Karpas-422 (cell line): Measurements from ENCODE around the gene TRIP10. TPM values are rescaled to one million over a fixed set of nuclear protein-coding genes. Genes with fewer than 3 reads are reported as not detected.
A peak's percentile ranks its signal among the peaks of the same experiment; 100 is the strongest.
"Not testable (repeated sequence)": the region's sequence is repeated elsewhere in the genome, so short reads cannot be mapped to it uniquely, and the experiment has no call there.

Experiments used
- DNase-seq: peaks from one replicate; pipeline ENCODE4 v3.0.0-alpha.2; 2015
- H2AFZ ChIP-seq: fragments of 200-600 bp; sonication (generic); 2 replicates; pipeline ENCODE4 v1.6.1; 2014; ENCODE audit warnings: antibody characterized with exemption, low read length, mixed read lengths
- H3K27ac ChIP-seq: fragments of 200-600 bp; sonication (generic); 2 replicates; pipeline ENCODE4 v1.5.1; 2014; ENCODE audit warnings: mild to moderate bottlenecking, low read length, moderate library complexity
- H3K27me3 ChIP-seq: fragments of 200-600 bp; sonication (generic); 2 replicates; pipeline ENCODE4 v1.6.1; 2014; ENCODE audit warnings: low read length, mixed read lengths
- H3K36me3 ChIP-seq: fragments of 200-600 bp; sonication (generic); 2 replicates; pipeline ENCODE4 v1.6.1; 2014; ENCODE audit warnings: low read length, mixed read lengths; ENCODE audit not compliant: insufficient read depth
- H3K4me1 ChIP-seq: fragments of 200-600 bp; sonication (generic); 2 replicates; pipeline ENCODE4 v1.6.1; 2014; ENCODE audit warnings: mild to moderate bottlenecking, low read length, mixed read lengths
- H3K4me2 ChIP-seq: fragments of 200-600 bp; sonication (generic); 2 replicates; pipeline ENCODE4 v1.6.1; 2014; ENCODE audit warnings: low read length, low read depth, mild to moderate bottlenecking; ENCODE audit not compliant: poor library complexity, severe bottlenecking
- H3K4me3 ChIP-seq: fragments of 200-600 bp; sonication (generic); 2 replicates; pipeline ENCODE4 v1.5.1; 2014; ENCODE audit warnings: mild to moderate bottlenecking, antibody characterized with exemption, low read length, mixed read lengths
- H3K79me2 ChIP-seq: fragments of 200-600 bp; sonication (generic); 2 replicates; pipeline ENCODE4 v1.6.1; 2014; ENCODE audit warnings: mild to moderate bottlenecking, low read length, mixed read lengths
- H3K9ac ChIP-seq: fragments of 200-600 bp; sonication (generic); 2 replicates; pipeline ENCODE4 v1.6.0; 2014; ENCODE audit warnings: low read length
- H3K9me2 ChIP-seq: fragments of 200-600 bp; sonication (generic), shearing (Covaris generic); replicated peaks from 2 replicates; pipeline ENCODE4 v1.6.0; 2014; ENCODE audit warnings: mild to moderate bottlenecking, low read length, moderate library complexity; ENCODE audit not compliant: insufficient read depth
- H3K9me3 ChIP-seq: fragments of 300-700, 200-600 bp; sonication (generic); 2 replicates; pipeline ENCODE4 v1.6.1; 2014; ENCODE audit warnings: low read length, mixed read lengths
- H4K20me1 ChIP-seq: fragments of 200-600 bp; sonication (generic); 2 replicates; pipeline ENCODE4 v1.6.1; 2014; ENCODE audit warnings: mild to moderate bottlenecking, antibody characterized with exemption, low read length, low read depth; ENCODE audit not compliant: insufficient read depth
- total RNA-seq: library from RNA; depleted of rRNA; stranded (reverse); fragments of >200 nt; shearing (Covaris generic); gene quantifications from 2 replicates; pipeline ENCODE4 v1.2.3, GENCODE V29; 2014; ENCODE audit warnings: low replicate concordance

Gene TRIP10
- total RNA-seq, 1 experiment from 2014 or later: 6.5 TPM

DNA sequence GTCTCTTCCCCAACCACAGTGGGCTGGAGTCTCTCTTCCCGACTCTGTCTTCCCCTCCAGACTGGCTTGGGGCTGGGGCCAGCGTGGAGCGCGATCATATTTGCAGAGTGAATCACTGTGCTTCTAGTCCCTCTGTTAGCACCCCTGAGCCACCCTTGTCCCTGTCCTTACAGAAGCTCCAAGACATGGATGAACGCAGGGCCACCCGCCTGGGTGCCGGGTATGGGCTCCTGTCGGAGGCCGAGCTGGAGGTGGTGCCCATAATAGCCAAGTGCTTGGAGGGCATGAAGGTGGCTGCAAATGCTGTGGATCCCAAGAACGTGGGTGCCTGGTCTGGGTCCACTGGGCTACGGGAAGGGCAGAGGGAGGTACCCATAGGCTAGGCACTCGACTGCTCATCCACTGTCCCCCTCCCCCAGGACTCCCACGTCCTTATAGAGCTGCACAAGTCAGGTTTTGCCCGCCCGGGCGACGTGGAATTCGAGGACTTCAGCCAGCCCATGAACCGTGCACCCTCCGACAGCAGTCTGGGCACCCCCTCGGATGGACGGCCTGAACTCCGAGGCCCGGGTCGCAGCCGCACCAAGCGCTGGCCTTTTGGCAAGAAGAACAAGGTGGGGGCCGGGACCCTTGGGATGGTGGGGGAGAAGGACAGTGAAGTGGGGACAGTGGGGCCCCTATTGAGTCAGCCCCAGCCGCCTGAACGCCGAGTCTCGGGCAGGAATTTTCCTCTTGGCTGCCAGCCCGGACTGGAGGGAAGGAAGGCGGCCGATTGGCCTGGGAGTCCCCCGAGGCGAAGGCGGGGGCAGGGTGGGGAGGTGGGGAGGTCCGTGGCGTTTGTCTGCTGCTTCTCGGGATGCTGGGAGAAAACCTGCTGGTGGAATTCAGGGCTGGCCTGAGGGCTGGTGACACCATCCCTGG is 5.2 kb downstream of the TRIP10 start:
- no peak for DNase-seq
- Histone ChIP-seq H3K9ac (no peak overlapping the region), H3K79me2 (no peaks in the 10 kb centered on the region), H3K9me2 (no peaks in the 10 kb centered on the region), H3K4me1 (peaks cover 19% of the 10 kb centered on the region), H2AFZ (no peak overlapping the region), H3K4me3 (no peak overlapping the region), H3K9me3 (no peaks in the 10 kb centered on the region), H3K27me3 (no peaks in the 10 kb centered on the region), H3K4me2 (no peak overlapping the region), H4K20me1 (no peaks in the 10 kb centered on the region), H3K27ac (no peak overlapping the region), H3K36me3 (no peaks in the 10 kb centered on the region)

- Histone ChIP-seq H3K27ac (no peak overlapping the region), H3K79me2 (no peaks in the 10 kb centered on the region), H4K20me1 (no peaks in the 10 kb centered on the region), H3K9me2 (no peaks in the 10 kb centered on the region), H3K36me3 (no peaks in the 10 kb centered on the region), H3K4me1 (peaks cover 6% of the 10 kb centered on the region), H3K9me3 (no peaks in the 10 kb centered on the region), H3K4me2 (no peak overlapping the region), H3K27me3 (no peaks in the 10 kb centered on the region), H3K4me3 (no peak overlapping the region), H2AFZ (no peak overlapping the region), H3K9ac (no peak overlapping the region)
- no peak for DNase-seq
Measured at GRCh38 chr19:6745965-6746364, 6.5 kb downstream of the TRIP10 start.

GRCh38 chr19:6748543-6748942 is 9.1 kb downstream of the TRIP10 start:
- not testable (repeated sequence) for DNase-seq, H3K9me3 ChIP-seq, H3K79me2 ChIP-seq, H3K4me1 ChIP-seq, H3K4me2 ChIP-seq, H4K20me1 ChIP-seq, H3K9ac ChIP-seq, H3K27ac ChIP-seq, H3K27me3 ChIP-seq, H3K9me2 ChIP-seq, H2AFZ ChIP-seq, H3K36me3 ChIP-seq, H3K4me3 ChIP-seq

DNA sequence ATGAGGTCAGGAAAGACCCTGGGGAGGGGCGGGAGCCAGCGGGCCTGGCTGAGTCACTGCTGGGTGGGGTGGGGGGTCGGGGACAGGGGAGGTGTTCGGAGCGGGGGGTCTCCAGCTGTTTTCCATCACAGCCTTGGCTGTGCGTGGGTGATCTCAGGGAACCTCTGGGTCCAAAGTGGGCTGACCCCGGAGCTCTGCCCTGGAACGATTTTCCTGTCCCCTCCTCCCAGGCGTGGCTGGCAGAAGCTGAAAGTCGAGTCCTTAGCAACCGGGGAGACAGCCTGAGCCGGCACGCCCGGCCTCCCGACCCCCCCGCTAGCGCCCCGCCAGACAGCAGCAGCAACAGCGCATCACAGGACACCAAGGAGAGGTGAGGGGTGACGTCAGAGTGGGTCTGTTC is 10.6 kb downstream of the TRIP10 start:
- H3K9me3 ChIP-seq: no peaks in the 10 kb centered on the region
- H3K4me2 ChIP-seq: no peak overlapping the region
- H2AFZ ChIP-seq: no peak overlapping the region
- no peaks in the 10 kb centered on the region for H3K36me3 ChIP-seq
- no peak overlapping the region for H3K4me3 ChIP-seq
- no peaks in the 10 kb centered on the region for H3K27me3 ChIP-seq
- H4K20me1 ChIP-seq: no peaks in the 10 kb centered on the region
- peaks cover 6% of the 10 kb centered on the region for H3K4me1 ChIP-seq
- H3K9ac ChIP-seq: no peak overlapping the region
- H3K9me2 ChIP-seq: no peaks in the 10 kb centered on the region
- no peak overlapping the region for H3K27ac ChIP-seq
- no peak for DNase-seq
- no peaks in the 10 kb centered on the region for H3K79me2 ChIP-seq

DNA sequence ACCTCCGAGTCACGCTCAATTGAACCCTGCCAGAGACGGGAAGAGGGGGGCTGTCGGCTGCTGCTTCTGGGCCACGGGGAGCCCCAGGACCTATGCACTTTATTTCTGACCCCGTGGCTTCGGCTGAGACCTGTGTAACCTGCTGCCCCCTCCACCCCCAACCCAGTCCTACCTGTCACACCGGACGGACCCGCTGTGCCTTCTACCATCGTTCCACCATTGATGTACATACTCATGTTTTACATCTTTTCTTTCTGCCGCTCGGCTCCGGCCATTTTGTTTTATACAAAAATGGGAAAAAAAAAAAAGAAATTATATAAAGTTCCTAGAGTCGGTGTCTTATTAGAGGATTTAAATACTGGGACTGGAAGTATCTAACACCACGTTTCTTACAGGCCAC is 11.7 kb downstream of the TRIP10 start:
- Histone ChIP-seq H3K4me3 (no peak overlapping the region), H3K27ac (no peak overlapping the region), H3K27me3 (no peaks in the 10 kb centered on the region), H3K9me3 (no peaks in the 10 kb centered on the region), H4K20me1 (no peaks in the 10 kb centered on the region), H3K79me2 (no peaks in the 10 kb centered on the region), H3K4me1 (peaks cover 6% of the 10 kb centered on the region), H3K9me2 (no peaks in the 10 kb centered on the region), H3K4me2 (no peak overlapping the region), H2AFZ (no peak overlapping the region), H3K36me3 (no peaks in the 10 kb centered on the region), H3K9ac (no peak overlapping the region)
- DNase-seq: no peak

GRCh38 chr19:6752256-6753177 is 13.0 kb downstream of the TRIP10 start:
- no peaks in the 10 kb centered on the region for H3K27me3 ChIP-seq
- H4K20me1 ChIP-seq: no peaks in the 10 kb centered on the region
- H3K79me2 ChIP-seq: no peaks in the 10 kb centered on the region
- H3K4me3 ChIP-seq: peak overlapping the region; percentile 50; the same call in 1 of the 2 replicates
- no peaks in the 10 kb centered on the region for H3K36me3 ChIP-seq
- H3K4me2 ChIP-seq: peak overlapping the region; percentile 68
- 0 out of 2 replicates have a peak overlapping the region, but pooled peaks have one; percentile 17 for H3K27ac ChIP-seq
- H2AFZ ChIP-seq: peak overlapping the region; percentile 61; the same call in 1 of the 2 replicates
- H3K9ac ChIP-seq: peak overlapping the region; percentile 56
- no peaks in the 10 kb centered on the region for H3K9me3 ChIP-seq
- no peak for DNase-seq
- H3K9me2 ChIP-seq: no peaks in the 10 kb centered on the region
- peaks cover 6% of the 10 kb centered on the region for H3K4me1 ChIP-seq

DNA sequence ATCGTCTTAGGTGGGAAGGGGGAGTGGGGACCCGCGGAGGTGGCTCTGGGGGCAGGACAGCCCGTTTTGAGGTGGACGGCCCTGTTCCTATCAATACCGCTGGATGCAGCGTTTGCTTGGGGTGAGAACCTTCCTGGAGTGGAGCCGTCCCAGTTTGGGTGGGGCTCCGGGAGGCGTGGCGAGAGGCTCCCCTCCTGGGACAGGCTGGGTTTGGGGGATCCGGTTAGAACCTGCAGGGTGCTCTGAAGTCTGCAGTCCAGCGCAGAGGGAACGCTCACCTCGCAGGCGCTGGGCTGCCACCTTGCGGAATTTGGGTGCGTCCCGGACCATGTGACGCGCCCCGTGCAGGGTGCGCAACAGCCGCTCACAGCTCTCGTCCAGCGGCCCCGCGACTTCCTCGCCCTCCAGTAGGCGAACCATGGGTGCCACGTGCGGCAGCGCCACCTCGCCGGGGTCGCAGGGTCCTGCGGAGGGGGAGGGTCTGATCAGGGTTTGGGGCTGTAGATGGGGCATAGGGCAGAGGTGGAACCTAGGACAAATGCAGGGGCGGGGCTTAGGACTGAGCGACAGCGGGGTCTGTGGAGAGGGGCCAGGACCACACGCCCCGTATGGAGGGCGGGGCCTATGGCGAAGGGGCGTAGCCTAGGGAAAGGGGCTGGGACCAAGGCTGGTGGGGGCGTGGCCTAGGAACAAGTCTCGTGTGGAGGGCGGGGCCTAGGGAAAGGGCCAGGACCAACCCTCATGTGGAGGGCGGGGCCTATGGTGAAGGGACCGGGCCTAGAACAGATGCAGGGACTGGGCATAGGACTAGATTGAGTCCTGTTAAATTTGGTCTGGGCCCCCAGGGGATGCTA is 13.9 kb downstream of the TRIP10 start:
- Histone ChIP-seq H3K79me2 (no peaks in the 10 kb centered on the region), H3K27me3 (no peaks in the 10 kb centered on the region), H3K4me3 (peak overlapping the region; percentile 50; the same call in 1 of the 2 replicates), H3K9me3 (no peaks in the 10 kb centered on the region), H4K20me1 (no peaks in the 10 kb centered on the region), H3K9me2 (no peaks in the 10 kb centered on the region), H3K4me2 (peak overlapping the region; percentile 68), H3K4me1 (peaks cover 6% of the 10 kb centered on the region), H3K9ac (peak overlapping the region; percentile 56), H2AFZ (peak overlapping the region; percentile 61; the same call in 1 of the 2 replicates), H3K36me3 (no peaks in the 10 kb centered on the region), H3K27ac (0 out of 2 replicates have a peak overlapping the region, but pooled peaks have one; percentile 17)
- peak; percentile 98 for DNase-seq
